Peyer's patch (tissue), 4 donors: ENCODE data around the gene CDON. TPM values are rescaled to one million over a fixed set of nuclear protein-coding genes. Genes with fewer than 3 reads are reported as not detected.

Experiments used
- DNase-seq, 3 donors: peaks; one replicate each; pipeline ENCODE4 v3.0.0-alpha.2; 2017 to 2019
- H3K27ac ChIP-seq, 4 donors: fragments of 200-600 bp; sonication (generic); one replicate each; pipeline ENCODE4 v1.5.1; 2016 to 2019
- H3K27me3 ChIP-seq, 2 donors: fragments of 200-600 bp; sonication (generic); one replicate each; pipeline ENCODE4 v1.5.1; 2019
- H3K36me3 ChIP-seq, 3 donors: fragments of 200-600 bp; sonication (generic); one replicate each; pipeline ENCODE4 v1.5.1; 2016 to 2019
- H3K4me1 ChIP-seq, 4 donors: fragments of 200-600 bp; sonication (generic); one replicate each; pipeline ENCODE4 v1.5.1; 2016 to 2019
- H3K4me3 ChIP-seq, 4 donors: fragments of 200-600 bp; sonication (generic); 1 replicate in 3 of 4; 2 replicates in 1 of 4; pipeline ENCODE4 v1.5.1; 2016 to 2019; ENCODE audit warnings: mild to moderate bottlenecking in 1 of 4
- H3K9me3 ChIP-seq, 4 donors: fragments of 200-600 bp; sonication (generic); one replicate each; pipeline ENCODE4 v1.5.1; 2016 to 2019; ENCODE audit warnings: mild to moderate bottlenecking in 1 of 4
- POLR2A ChIP-seq, 2 donors: fragments of 450-650 bp; IDR thresholded peaks; one replicate each; pipeline ENCODE4 v1.5.1; 2017; ENCODE audit warnings: antibody characterized with exemption in 2 of 2, mild to moderate bottlenecking in 2 of 2, moderate library complexity in 2 of 2
- total RNA-seq, 4 donors: library from RNA; depleted of rRNA; stranded (reverse); fragments of >200 nt; gene quantifications; one replicate each; pipeline ENCODE4 v1.1.0, GENCODE V29; 2016
- TF ChIP-seq, protein P1 (sequence below), 6 experiments: fragments of 450-650 bp in 4 of 6; fragments of 200-600 bp in 2 of 6; sonication (generic) in 1 of 6; IDR thresholded peaks; one replicate each; pipeline ENCODE4 v1.5.1; 2017 to 2019; ENCODE audit warnings: antibody characterized with exemption in 6 of 6, mild to moderate bottlenecking in 3 of 6, moderate library complexity in 1 of 6

The CDON gene
- total RNA-seq, 4 donors from 2014 or later = 1.9 to 8.0 (median 3.8) TPM

DNA sequence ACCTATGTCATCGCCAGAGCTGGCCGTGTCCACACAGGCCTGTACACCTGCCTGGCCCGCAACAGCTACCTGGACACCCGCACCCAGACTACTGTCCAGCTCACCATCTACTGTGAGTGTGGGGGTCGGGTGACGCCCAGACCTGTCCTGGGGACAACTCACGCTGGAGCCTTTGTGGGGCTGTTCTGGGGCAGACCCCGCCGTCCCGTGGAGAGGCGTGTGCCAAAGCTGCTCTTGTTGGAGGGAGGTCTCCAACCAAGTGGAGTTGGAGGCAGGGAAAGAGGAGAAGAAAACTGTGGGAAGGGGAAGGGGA lies 112.5 kb downstream of the CDON start:
- peaks cover 0 to 17% (median 0%) of the 10 kb centered on the region in 4 donors for H3K4me1 ChIP-seq
- no peak for DNase-seq
- TF ChIP-seq POLR2A (IDR thresholded peaks at IDR 0.05) = no peak
- TF ChIP-seq, protein P1, sequence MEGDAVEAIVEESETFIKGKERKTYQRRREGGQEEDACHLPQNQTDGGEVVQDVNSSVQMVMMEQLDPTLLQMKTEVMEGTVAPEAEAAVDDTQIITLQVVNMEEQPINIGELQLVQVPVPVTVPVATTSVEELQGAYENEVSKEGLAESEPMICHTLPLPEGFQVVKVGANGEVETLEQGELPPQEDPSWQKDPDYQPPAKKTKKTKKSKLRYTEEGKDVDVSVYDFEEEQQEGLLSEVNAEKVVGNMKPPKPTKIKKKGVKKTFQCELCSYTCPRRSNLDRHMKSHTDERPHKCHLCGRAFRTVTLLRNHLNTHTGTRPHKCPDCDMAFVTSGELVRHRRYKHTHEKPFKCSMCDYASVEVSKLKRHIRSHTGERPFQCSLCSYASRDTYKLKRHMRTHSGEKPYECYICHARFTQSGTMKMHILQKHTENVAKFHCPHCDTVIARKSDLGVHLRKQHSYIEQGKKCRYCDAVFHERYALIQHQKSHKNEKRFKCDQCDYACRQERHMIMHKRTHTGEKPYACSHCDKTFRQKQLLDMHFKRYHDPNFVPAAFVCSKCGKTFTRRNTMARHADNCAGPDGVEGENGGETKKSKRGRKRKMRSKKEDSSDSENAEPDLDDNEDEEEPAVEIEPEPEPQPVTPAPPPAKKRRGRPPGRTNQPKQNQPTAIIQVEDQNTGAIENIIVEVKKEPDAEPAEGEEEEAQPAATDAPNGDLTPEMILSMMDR (IDR thresholded peaks at IDR 0.05) = no peak
- H3K27ac ChIP-seq = no peak overlapping the region
- H3K36me3 ChIP-seq = no peaks in the 10 kb centered on the region
- H3K9me3 ChIP-seq = no peaks in the 10 kb centered on the region
- H3K27me3 ChIP-seq = no peaks in the 10 kb centered on the region
- H3K4me3 ChIP-seq = no peak overlapping the region

DNA sequence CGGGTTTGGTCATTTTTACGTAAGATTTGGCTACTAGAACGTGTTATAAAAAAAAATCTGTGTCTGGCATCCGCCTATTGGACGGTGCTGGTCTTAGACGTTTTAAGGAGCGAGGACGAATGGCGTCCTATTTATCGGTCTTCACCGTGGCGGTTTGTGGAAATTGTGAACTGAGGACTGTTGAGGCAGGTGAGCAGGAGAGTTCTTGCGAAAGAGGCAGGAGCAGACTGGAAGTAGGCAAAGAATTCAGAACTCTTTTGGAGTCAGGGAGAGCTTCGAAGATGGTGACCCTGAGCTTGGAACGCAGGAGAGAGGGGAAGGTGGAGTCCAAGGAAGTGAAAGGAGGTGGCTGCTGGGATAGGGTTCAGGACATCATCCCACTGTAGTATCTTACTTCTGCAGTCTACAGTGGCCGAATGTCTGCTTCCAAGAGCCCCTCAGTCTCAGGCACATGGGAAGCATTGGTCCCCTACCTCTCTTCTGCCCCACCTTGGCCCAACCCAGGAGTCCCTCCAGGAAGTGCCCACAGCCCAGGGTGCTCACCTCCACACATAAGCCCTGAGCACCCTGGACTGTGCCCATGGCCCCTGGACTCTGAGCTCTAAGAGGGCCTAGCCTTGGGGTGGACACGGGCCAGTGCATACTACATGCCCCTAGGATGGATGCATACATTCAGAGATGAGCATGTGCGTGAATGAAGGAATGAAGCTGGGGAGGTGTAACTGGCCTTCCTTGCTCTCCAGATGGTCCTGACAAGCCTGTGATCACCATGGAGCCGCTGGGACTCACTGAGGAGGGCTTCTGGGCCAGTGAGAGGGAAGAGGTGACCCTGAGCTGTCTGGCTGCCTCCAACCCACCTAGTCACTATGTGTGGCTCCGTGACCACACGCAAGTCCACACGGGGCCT lies 113.1 kb downstream of the CDON start:
- DNase-seq = no peak
- H3K27ac ChIP-seq = no peak overlapping the region
- H3K4me3 ChIP-seq = no peak overlapping the region
- no peaks in the 10 kb centered on the region for H3K36me3 ChIP-seq
- H3K9me3 ChIP-seq = no peaks in the 10 kb centered on the region
- peaks cover 0 to 17% (median 0%) of the 10 kb centered on the region in 4 donors for H3K4me1 ChIP-seq
- no peak for TF ChIP-seq POLR2A (IDR thresholded peaks at IDR 0.05)
- TF ChIP-seq, protein P1 (IDR thresholded peaks at IDR 0.05) = no peak
- H3K27me3 ChIP-seq = no peaks in the 10 kb centered on the region

DNA sequence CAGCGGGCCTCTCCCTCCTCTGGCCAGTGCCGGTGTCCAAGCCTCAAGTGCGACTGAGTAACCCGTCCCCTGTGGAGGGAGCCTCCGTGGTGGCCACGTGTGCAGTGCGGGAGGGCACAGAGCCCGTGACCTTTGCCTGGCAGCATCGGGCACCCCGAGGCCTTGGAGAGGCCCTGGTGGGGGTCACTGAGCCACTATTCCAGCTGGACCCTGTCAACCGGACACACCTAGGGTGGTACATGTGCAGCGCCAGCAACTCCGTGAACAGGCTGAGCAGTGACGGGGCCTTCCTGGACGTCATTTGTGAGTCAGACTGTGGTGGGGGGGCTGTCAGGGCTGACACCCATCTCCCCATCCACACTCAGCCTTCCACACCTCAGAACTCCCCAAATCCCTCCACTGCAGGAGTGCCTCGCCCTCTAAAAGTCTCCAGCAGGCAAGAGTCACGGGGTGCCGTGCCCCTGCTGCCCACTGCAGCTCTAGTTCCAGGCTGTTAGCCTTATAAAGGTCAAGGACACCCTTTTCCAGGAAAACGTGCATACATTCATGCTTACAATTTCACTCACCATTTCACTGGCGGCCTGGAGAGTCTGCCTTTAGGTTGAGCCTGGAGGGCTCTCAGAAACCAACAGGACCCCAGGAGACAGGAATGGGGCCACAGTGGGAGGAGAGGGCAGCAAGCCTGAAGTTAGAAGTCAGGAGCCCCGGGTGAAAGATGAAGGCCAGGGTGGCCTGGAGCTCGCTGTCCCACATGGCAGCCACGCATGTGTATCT lies 114.2 kb downstream of the CDON start:
- peaks cover 0 to 17% (median 0%) of the 10 kb centered on the region in 4 donors for H3K4me1 ChIP-seq
- H3K36me3 ChIP-seq = no peaks in the 10 kb centered on the region
- H3K4me3 ChIP-seq = no peak overlapping the region
- H3K27ac ChIP-seq = no peak overlapping the region
- no peak for DNase-seq
- no peaks in the 10 kb centered on the region for H3K27me3 ChIP-seq
- no peaks in the 10 kb centered on the region for H3K9me3 ChIP-seq
- TF ChIP-seq, protein P1 (IDR thresholded peaks at IDR 0.05) = no peak
- no peak for TF ChIP-seq POLR2A (IDR thresholded peaks at IDR 0.05)

DNA sequence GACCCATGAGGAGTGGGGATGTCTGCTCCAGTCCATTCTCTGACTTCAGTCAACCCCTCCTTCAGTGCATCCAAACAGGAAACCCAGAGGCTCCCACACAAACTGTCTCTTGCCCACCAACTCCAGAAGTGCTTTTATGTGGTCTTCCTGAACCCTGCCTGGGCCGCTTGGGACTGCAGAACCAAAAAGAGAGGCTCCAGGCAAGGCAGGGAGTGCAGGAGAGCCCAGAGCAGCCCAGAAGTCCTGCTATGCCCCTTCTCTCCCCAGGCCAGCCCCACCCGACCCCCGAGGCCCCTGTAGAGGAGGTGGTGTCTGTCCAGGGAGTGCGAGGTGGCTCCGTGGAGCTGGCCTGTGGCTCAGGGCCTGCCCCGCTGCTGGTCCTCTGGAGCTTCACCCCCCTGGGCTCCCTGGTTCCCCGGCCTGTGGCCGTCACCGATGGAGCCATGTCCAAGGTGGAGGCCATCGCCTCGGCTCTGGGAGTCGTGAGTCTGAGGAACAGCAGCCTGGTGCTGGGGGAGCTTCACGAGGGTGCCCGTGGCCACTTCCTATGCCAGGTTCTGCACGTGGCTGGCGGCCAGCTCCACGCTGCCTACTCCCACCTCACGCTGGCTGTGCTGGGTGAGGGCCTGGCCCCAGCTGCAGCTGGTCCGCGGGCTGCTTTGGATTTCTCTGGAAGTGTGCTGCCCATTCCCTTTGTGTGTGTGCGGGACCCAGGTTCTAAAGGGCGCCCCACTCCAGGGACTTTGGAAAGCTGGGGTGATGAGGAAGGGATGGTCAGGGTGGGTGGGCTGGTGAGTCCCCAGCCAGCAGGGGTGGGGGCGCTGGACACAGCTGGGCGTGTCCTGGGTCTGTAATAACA lies 115.0 kb downstream of the CDON start:
- Histone ChIP-seq H3K4me1 (peaks cover 0 to 11% (median 0%) of the 10 kb centered on the region in 4 donors), H3K4me3 (no peak overlapping the region), H3K9me3 (no peaks in the 10 kb centered on the region), H3K27ac (no peak overlapping the region), H3K36me3 (no peaks in the 10 kb centered on the region), H3K27me3 (no peaks in the 10 kb centered on the region)
- no peak for DNase-seq
- TF ChIP-seq, protein P1 (IDR thresholded peaks at IDR 0.05) = no peak
- no peak for TF ChIP-seq POLR2A (IDR thresholded peaks at IDR 0.05)

DNA sequence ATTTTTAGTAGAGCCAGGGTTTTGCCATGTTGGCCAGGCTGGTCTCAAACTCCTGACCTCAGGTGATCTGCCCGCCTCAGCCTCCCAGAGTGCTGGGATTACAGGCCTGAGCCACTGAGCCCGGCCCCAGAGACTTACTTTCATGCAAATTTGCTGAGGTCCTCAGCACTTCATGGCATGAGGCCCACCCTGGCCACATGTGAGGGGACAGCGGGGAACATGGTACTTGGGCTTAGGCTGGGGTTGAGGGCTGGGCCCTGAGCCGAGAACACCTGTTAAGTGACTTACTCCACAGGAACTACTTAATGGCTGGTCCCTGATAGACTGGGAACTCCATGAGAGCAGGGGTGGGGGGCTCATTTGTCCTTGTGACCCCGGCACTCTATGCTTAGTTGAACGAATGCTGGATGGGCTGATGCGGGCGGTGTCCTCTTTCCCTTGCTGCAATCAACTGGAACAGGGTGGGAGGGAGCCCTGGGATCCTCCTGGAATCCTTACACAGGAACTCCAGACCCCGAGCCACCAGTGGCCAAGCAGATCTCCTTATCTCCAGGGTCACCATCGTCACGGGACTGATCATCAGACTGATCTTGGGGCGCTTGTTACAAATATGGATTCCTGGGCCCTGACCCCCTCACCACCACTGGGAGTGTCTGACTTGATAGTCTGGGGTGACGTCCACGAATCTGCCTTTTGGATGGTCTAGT lies 115.8 kb downstream of the CDON start:
- H3K4me3 ChIP-seq = no peak overlapping the region
- no peaks in the 10 kb centered on the region for H3K36me3 ChIP-seq
- H3K27ac ChIP-seq = no peak overlapping the region
- TF ChIP-seq, protein P1 (IDR thresholded peaks at IDR 0.05) = no peak
- TF ChIP-seq POLR2A (IDR thresholded peaks at IDR 0.05) = no peak
- H3K27me3 ChIP-seq = no peaks in the 10 kb centered on the region
- H3K4me1 ChIP-seq = peaks cover 0 to 6% (median 0%) of the 10 kb centered on the region in 4 donors
- DNase-seq = no peak
- no peaks in the 10 kb centered on the region for H3K9me3 ChIP-seq
